Spleen (tissue), 11 donors: Measurements from ENCODE around the gene CUEDC1. TPM values are rescaled to one million over a fixed set of nuclear protein-coding genes. Genes with fewer than 3 reads are reported as not detected.

Experiments used
- DNase-seq: peaks from one replicate; pipeline ENCODE4 v3.0.0-alpha.2; 2020
- H3K27ac ChIP-seq, 8 donors: fragments of 200-600 bp; sonication (generic) in 7 of 8; 1 replicate in 4 of 8; 2 replicates in 4 of 8; pipeline versions ENCODE4 v1.5.0 to v1.8.0; 2016 to 2021; ENCODE audit warnings: inconsistent platforms in 4 of 8, mild to moderate bottlenecking in 4 of 8, moderate library complexity in 1 of 8
- H3K27me3 ChIP-seq, 7 donors: fragments of 200-600 bp; sonication (generic) in 6 of 7; replicated peaks in 1 of 7; 1 replicate in 4 of 7; 2 replicates in 3 of 7; pipeline versions ENCODE4 v1.5.0 to v1.8.0; 2016 to 2021; ENCODE audit warnings: inconsistent platforms in 3 of 7, mild to moderate bottlenecking in 1 of 7
- H3K36me3 ChIP-seq, 6 donors: fragments of 200-600 bp; sonication (generic) in 5 of 6; 1 replicate in 4 of 6; 2 replicates in 2 of 6; pipeline versions ENCODE4 v1.5.0 to v1.8.0; 2016 to 2021; ENCODE audit warnings: inconsistent platforms in 2 of 6
- H3K4me1 ChIP-seq, 6 donors: fragments of 200-600 bp; sonication (generic) in 5 of 6; 1 replicate in 3 of 6; 2 replicates in 3 of 6; pipeline versions ENCODE4 v1.5.0 to v1.8.0; 2016 to 2021; ENCODE audit warnings: inconsistent platforms in 3 of 6
- H3K4me3 ChIP-seq, 8 donors: fragments of 200-600 bp; sonication (generic) in 7 of 8; 1 replicate in 4 of 8; 2 replicates in 4 of 8; pipeline versions ENCODE4 v1.5.0 to v1.8.0; 2016 to 2021; ENCODE audit warnings: inconsistent platforms in 4 of 8, mild to moderate bottlenecking in 4 of 8, moderate library complexity in 2 of 8
- H3K9me3 ChIP-seq, 8 donors: fragments of 200-600 bp; sonication (generic) in 7 of 8; 1 replicate in 4 of 8; 2 replicates in 4 of 8; pipeline versions ENCODE4 v1.5.0 to v1.8.0; 2016 to 2021; ENCODE audit warnings: inconsistent platforms in 4 of 8
- POLR2A ChIP-seq, 3 donors: fragments of 450-650 bp; IDR thresholded peaks; one replicate each; pipeline ENCODE4 v1.5.1; 2017; ENCODE audit warnings: antibody characterized with exemption in 3 of 3, mild to moderate bottlenecking in 1 of 3
- POLR2AphosphoS5 ChIP-seq, 3 donors: sonication (generic); formaldehyde crosslinking; IDR thresholded peaks; one replicate each; pipeline ENCODE4 v1.5.1; 2017; ENCODE audit warnings: antibody characterized with exemption in 3 of 3
- WGBS, 5 donors: extraction: QIAGEN DNeasy Blood & Tissue Kit in 3 of 5; methylation state at CpG; one replicate each; pipeline versions ENCODE4 v1.1.5 to v1.1.7; 2013 to 2018; 5-methylcytosine and 5-hydroxymethylcytosine counted together
- intact Hi-C: fragments of 100-400 bp; cut with DNase I; formaldehyde crosslinking; loops from one replicate; pipeline ENCODE4 v1.15.0; 2023; ENCODE audit warnings: low total_unique reads
- polyA plus RNA-seq, 3 donors: library from polyadenylated mRNA; stranded (reverse); fragments of 200-250 nt; gene quantifications; one replicate each; pipeline ENCODE4 v1.2.1, GENCODE V29; 2013
- total RNA-seq, 7 donors: library from RNA; depleted of rRNA in 3 of 7; stranded (reverse); fragments of >200 nt in 3 of 7; fragmentation: NEBNext Ultra II Directional in 4 of 7; extraction: Animal tissue kit (Norgen Biotek cat#: 25700) in 4 of 7; gene quantifications; one replicate each; pipeline versions ENCODE4 v1.1.0 to v1.2.1, GENCODE V29; 2016 to 2021
- TF ChIP-seq, protein P1 (sequence below), 11 experiments: fragments of 200-600 bp in 7 of 11; fragments of 450-650 bp in 4 of 11; sonication (generic) in 4 of 11; IDR thresholded peaks in 8 of 11; conservative IDR thresholded peaks in 3 of 11; 1 replicate in 7 of 11; 2 replicates in 4 of 11; pipeline versions ENCODE4 v1.4.0 to v1.8.0; 2016 to 2021; ENCODE audit warnings: antibody characterized with exemption in 11 of 11, inconsistent platforms in 4 of 11, mild to moderate bottlenecking in 1 of 11
- donor health status: healthy with polysubstance abuse.
- donor health status: DM: no; HTN: no; CAD: no; lungs with moderate emphysema.
- donor health status: DM: no; HTN: no; CAD: no.
- donor health status: Bipolar disorder and iron deficiency.
- donor health status: healthy.
- donor health status: DM: no; HTN: no; CAD: no.
- donor health status: DM: yes; HTN: yes; CAD: no.

The CUEDC1 gene
- total and polyA plus RNA-seq, 10 donors = 5.4 to 23.5 (median 15.6) TPM

- no peak overlapping the region for H3K27ac ChIP-seq
- peaks cover 0 to 12% (median 1%) of the 10 kb centered on the region in 6 donors for H3K4me1 ChIP-seq
- WGBS, 5 donors = 81 to 96% (median 93%) methylated on average over 1 of the region's 1 CpG
- TF ChIP-seq POLR2AphosphoS5 (IDR thresholded peaks at IDR 0.05) (no peak), POLR2A (IDR thresholded peaks at IDR 0.05) (no peak)
- TF ChIP-seq, protein P1, sequence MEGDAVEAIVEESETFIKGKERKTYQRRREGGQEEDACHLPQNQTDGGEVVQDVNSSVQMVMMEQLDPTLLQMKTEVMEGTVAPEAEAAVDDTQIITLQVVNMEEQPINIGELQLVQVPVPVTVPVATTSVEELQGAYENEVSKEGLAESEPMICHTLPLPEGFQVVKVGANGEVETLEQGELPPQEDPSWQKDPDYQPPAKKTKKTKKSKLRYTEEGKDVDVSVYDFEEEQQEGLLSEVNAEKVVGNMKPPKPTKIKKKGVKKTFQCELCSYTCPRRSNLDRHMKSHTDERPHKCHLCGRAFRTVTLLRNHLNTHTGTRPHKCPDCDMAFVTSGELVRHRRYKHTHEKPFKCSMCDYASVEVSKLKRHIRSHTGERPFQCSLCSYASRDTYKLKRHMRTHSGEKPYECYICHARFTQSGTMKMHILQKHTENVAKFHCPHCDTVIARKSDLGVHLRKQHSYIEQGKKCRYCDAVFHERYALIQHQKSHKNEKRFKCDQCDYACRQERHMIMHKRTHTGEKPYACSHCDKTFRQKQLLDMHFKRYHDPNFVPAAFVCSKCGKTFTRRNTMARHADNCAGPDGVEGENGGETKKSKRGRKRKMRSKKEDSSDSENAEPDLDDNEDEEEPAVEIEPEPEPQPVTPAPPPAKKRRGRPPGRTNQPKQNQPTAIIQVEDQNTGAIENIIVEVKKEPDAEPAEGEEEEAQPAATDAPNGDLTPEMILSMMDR (IDR thresholded peaks at IDR 0.05 in 8 of 11, conservative IDR thresholded peaks at IDR 0.05 in 3 of 11) = no peak
- H3K4me3 ChIP-seq = no peak overlapping the region
- intact Hi-C loops = no loop called here
- no peaks in the 10 kb centered on the region for H3K27me3 ChIP-seq
- no peak for DNase-seq
- H3K36me3 ChIP-seq = peaks cover 0 to 92% (median 40%) of the 10 kb centered on the region in 6 donors
- no peaks in the 10 kb centered on the region for H3K9me3 ChIP-seq
Measured at GRCh38 chr17:57842280-57842679, 112.9 kb downstream of the CUEDC1 start.

DNA sequence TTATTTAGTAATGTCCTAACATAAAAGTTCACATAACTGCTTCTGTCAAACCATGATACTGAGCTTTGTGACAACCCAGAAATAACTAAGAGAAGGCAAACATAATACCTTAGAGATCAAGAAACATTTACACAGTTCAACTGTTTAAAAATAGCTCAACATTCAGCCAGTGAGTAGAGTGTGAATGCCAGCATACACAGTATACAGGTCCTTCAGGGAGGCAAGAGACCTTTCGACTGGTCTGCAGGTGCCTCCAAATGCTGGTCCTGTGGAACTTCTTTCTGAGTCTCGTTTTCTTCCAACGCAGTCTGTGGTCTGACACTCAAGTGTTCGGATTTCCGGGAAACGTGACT, 115.7 kb downstream of the CUEDC1 start:
- no peak for DNase-seq
- no peaks in the 10 kb centered on the region for H3K27me3 ChIP-seq
- intact Hi-C loops = loop anchor here (10.0 kb wide), 1 partner anchor 705 kb away; no protein-coding TSS in a partner anchor
- H3K36me3 ChIP-seq = peaks cover 0 to 69% (median 31%) of the 10 kb centered on the region in 6 donors
- TF ChIP-seq POLR2AphosphoS5 (IDR thresholded peaks at IDR 0.05) (no peak), POLR2A (IDR thresholded peaks at IDR 0.05) (no peak)
- TF ChIP-seq, protein P1 (IDR thresholded peaks at IDR 0.05 in 8 of 11, conservative IDR thresholded peaks at IDR 0.05 in 3 of 11) = no peak
- H3K9me3 ChIP-seq = no peaks in the 10 kb centered on the region
- WGBS, 5 donors = 94 to 100% (median 95%) methylated on average over 6 of the region's 6 CpGs
- H3K4me1 ChIP-seq = no peaks in the 10 kb centered on the region
- H3K27ac ChIP-seq = no peak overlapping the region
- H3K4me3 ChIP-seq = no peak overlapping the region

DNA sequence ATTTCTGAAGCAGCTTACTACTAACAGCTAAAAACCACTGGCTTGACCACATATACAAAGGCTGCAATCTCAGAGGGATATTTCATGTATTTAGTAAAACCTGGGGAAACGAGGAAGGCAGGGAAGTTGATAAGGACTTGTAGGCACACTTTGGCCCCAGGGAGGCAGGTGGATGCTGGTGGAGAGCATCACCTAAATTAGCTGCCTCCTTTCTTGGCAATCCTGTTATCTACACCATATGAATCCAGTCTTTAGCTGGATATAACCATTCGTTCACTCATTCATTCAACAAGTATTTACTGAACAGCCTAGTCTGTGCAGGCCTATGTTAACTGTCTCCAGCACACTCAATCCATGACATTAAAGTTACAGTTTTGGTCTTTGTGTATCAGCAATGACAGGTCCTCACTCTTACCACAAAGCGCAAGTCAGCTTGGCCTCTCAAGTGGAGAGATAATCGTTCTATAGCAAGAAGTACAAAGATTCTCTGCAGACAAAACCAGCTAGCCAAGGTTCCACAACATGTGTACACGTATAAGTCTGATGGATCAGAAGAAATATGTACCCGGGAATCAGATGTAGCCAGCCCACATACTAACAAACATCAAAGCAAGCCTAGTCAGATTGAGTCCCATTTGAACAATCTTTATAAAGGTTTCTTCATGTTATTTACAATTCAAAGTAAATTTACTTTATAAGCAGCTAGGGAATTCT, 116.2 kb downstream of the CUEDC1 start:
- Histone ChIP-seq H3K27me3 (no peaks in the 10 kb centered on the region), H3K4me3 (no peak overlapping the region), H3K9me3 (no peaks in the 10 kb centered on the region), H3K27ac (no peak overlapping the region), H3K36me3 (peaks cover 0 to 66% (median 31%) of the 10 kb centered on the region in 6 donors), H3K4me1 (no peaks in the 10 kb centered on the region)
- 70 to 82% (median 75%) methylated on average over 6 of the region's 6 CpGs for WGBS, 5 donors
- intact Hi-C loops = loop anchor here (10.0 kb wide), 1 partner anchor 704 kb away; no protein-coding TSS in a partner anchor
- DNase-seq = no peak
- TF ChIP-seq POLR2AphosphoS5 (IDR thresholded peaks at IDR 0.05) (no peak), POLR2A (IDR thresholded peaks at IDR 0.05) (no peak)
- TF ChIP-seq, protein P1 (IDR thresholded peaks at IDR 0.05 in 8 of 11, conservative IDR thresholded peaks at IDR 0.05 in 3 of 11) = no peak

DNA sequence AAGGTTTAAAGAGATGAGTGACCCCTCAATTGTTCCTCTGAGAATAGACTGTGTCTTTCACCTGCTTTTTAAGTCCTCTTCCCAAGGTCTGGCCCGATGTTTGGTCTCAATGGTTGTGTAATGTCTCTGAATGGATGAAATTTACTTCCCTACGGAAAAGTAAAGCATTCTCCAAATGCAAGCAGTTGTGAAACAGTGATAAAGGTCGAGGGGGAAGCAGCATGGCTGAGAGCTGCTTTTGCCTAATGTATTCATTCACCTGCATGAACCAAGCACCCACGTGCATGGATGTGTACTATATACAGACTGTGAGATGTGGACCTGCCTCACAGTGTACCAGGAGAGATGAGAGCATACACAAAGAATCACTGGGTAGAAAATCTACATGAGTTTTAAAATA, 116.8 kb downstream of the CUEDC1 start:
- H3K36me3 ChIP-seq = peaks cover 0 to 61% (median 31%) of the 10 kb centered on the region in 6 donors
- no peaks in the 10 kb centered on the region for H3K9me3 ChIP-seq
- intact Hi-C loops = loop anchor here (10.0 kb wide), 1 partner anchor 704 kb away; no protein-coding TSS in a partner anchor
- TF ChIP-seq POLR2A (IDR thresholded peaks at IDR 0.05) = no peak
- TF ChIP-seq, protein P1 (IDR thresholded peaks at IDR 0.05 in 8 of 11, conservative IDR thresholded peaks at IDR 0.05 in 3 of 11) = no peak
- no peak for TF ChIP-seq POLR2AphosphoS5 (IDR thresholded peaks at IDR 0.05)
- no peak overlapping the region for H3K27ac ChIP-seq
- H3K4me3 ChIP-seq = no peak overlapping the region
- 74 to 86% (median 76%) methylated on average over 4 of the region's 4 CpGs for whole genome bisulfite sequencing, 5 donors
- DNase-seq = no peak
- no peaks in the 10 kb centered on the region for H3K27me3 ChIP-seq
- peaks cover 0 to 2% (median 0%) of the 10 kb centered on the region in 6 donors for H3K4me1 ChIP-seq
